Measurements from ENCODE around the gene PPP4R2. TPM values are rescaled to one million over a fixed set of nuclear protein-coding genes. Genes with fewer than 3 reads are reported as not detected.
A peak's percentile ranks its signal among the peaks of the same experiment; 100 is the strongest.

PPP4R2 gene
- total RNA-seq: 33.0 and 36.1 TPM in 2 replicates

- peak within 1 kb of the TSS; percentile 65 for H3K4me3 ChIP-seq (ENCODE audit: low read depth, low read length)
- TF ChIP-seq CTCF (conservative IDR thresholded peaks at IDR 0.05; ENCODE audit: low read depth, low read length): no peak
- no peak for DNase-seq (ENCODE audit: low read depth)
These were observed at the start of gene PPP4R2 for GRCh38 chr3:72996473-72997333. PPP4R2 (plus strand) TSS chr3:72996811; CDS start chr3:72997038, 227 bp downstream.

GRCh38 chr3:72947715-72948490, 48.7 kb upstream of the PPP4R2 start:
- no peak for TF ChIP-seq CTCF (conservative IDR thresholded peaks at IDR 0.05; ENCODE audit: low read depth, low read length)
- no peak overlapping the region for H3K4me3 ChIP-seq (ENCODE audit: low read depth, low read length)
- no peak for DNase-seq (ENCODE audit: low read depth)

- DNase-seq (ENCODE audit: low read depth): no peak
- no peak overlapping the region for H3K4me3 ChIP-seq (ENCODE audit: low read depth, low read length)
- no peak for TF ChIP-seq CTCF (conservative IDR thresholded peaks at IDR 0.05; ENCODE audit: low read depth, low read length)
These were observed 47.6 kb upstream of the PPP4R2 start for GRCh38 chr3:72949016-72949415.

- no peak for TF ChIP-seq CTCF (conservative IDR thresholded peaks at IDR 0.05; ENCODE audit: low read depth, low read length)
- no peak overlapping the region for H3K4me3 ChIP-seq (ENCODE audit: low read depth, low read length)
- no peak for DNase-seq (ENCODE audit: low read depth)
These were observed 46.2 kb upstream of the PPP4R2 start for GRCh38 chr3:72950372-72950771.

GRCh38 chr3:72950801-72951200, 45.8 kb upstream of the PPP4R2 start:
- no peak for DNase-seq (ENCODE audit: low read depth)
- TF ChIP-seq CTCF (conservative IDR thresholded peaks at IDR 0.05; ENCODE audit: low read depth, low read length): no peak
- no peak overlapping the region for H3K4me3 ChIP-seq (ENCODE audit: low read depth, low read length)

GRCh38 chr3:72951259-72951722, 45.3 kb upstream of the PPP4R2 start:
- no peak for DNase-seq (ENCODE audit: low read depth)
- no peak overlapping the region for H3K4me3 ChIP-seq (ENCODE audit: low read depth, low read length)
- no peak for TF ChIP-seq CTCF (conservative IDR thresholded peaks at IDR 0.05; ENCODE audit: low read depth, low read length)
